Left cardiac atrium (tissue), 4 donors: ENCODE data around the gene PROM2. TPM values are rescaled to one million over a fixed set of nuclear protein-coding genes. Genes with fewer than 3 reads are reported as not detected.

Experiments
- ATAC-seq, 2 donors: fragments of 200-7000 bp; cut with Tn5 transposase; one replicate each; pipeline ENCODE4 v1.9.1; 2020; ENCODE audit warnings: mild to moderate bottlenecking in 2 of 2, moderate library complexity in 2 of 2
- DNase-seq: peaks from one replicate; pipeline ENCODE4 v3.0.0-alpha.2; 2020
- intact Hi-C, 2 donors: fragments of 100-400 bp; cut with DNase I; formaldehyde crosslinking; loops; one replicate each; pipeline versions ENCODE4 v1.14.1 to v1.15.1; 2022 to 2023
- total RNA-seq, 2 donors: library from RNA; stranded (reverse); fragmentation: NEBNext Ultra II Directional; extraction: Animal tissue kit (Norgen Biotek cat#: 25700); gene quantifications; one replicate each; pipeline ENCODE4 v1.2.1, GENCODE V29; 2021
- donor health status: DM: no; HTN: yes; CAD: no.
- donor health status: DM: no; HTN: yes; CAD: no; lungs with severe emphysema.
- donor health status: DM: yes; HTN: yes; CAD: no.
- donor health status: Dilated cardiomyopathy.

Gene PROM2
- total RNA-seq, 2 donors from 2014 or later = 0.29 to 0.84 TPM

- intact Hi-C loops = no loop called here
- ATAC-seq = no peak
- no peak for DNase-seq
Observed at GRCh38 chr2:95281071-95281470, 6.8 kb downstream of the PROM2 start.

GRCh38 chr2:95281786-95282185 is 7.5 kb downstream of the PROM2 start:
- ATAC-seq (no peak), DNase-seq (no peak)
- intact Hi-C loops = no loop called here

GRCh38 chr2:95282458-95282857 is 8.2 kb downstream of the PROM2 start:
- intact Hi-C loops = no loop called here
- ATAC-seq (no peak), DNase-seq (no peak)

- no peak for DNase-seq
- no peak for ATAC-seq
- intact Hi-C loops = no loop called here
Observed at GRCh38 chr2:95283562-95283961, 9.3 kb downstream of the PROM2 start.

GRCh38 chr2:95284886-95285541 is 10.8 kb downstream of the PROM2 start:
- DNase-seq (no peak), ATAC-seq (no peak)
- intact Hi-C loops = no loop called here

GRCh38 chr2:95285542-95285932 is 11.3 kb downstream of the PROM2 start:
- DNase-seq (no peak), ATAC-seq (no peak)
- intact Hi-C loops = no loop called here

- DNase-seq (no peak), ATAC-seq (no peak)
- intact Hi-C loops = no loop called here
Observed at GRCh38 chr2:95287336-95287735, 13.1 kb downstream of the PROM2 start.

- ATAC-seq (no peak), DNase-seq (no peak)
- intact Hi-C loops = no loop called here
Observed at GRCh38 chr2:95287806-95288205, 13.6 kb downstream of the PROM2 start.

- ATAC-seq (no peak), DNase-seq (no peak)
- intact Hi-C loops = no loop called here
Observed at GRCh38 chr2:95289253-95289652, 15.0 kb downstream of the PROM2 start.

- ATAC-seq (no peak), DNase-seq (no peak)
- intact Hi-C loops = no loop called here
Observed at GRCh38 chr2:95291222-95291621, 17.0 kb downstream of the PROM2 start.

GRCh38 chr2:95292623-95293260 is 18.5 kb downstream of the PROM2 start:
- ATAC-seq (no peak), DNase-seq (no peak)
- intact Hi-C loops = no loop called here

- DNase-seq (no peak), ATAC-seq (no peak)
- intact Hi-C loops = no loop called here
Observed at GRCh38 chr2:95294579-95295250, 20.5 kb downstream of the PROM2 start.

GRCh38 chr2:95295376-95295775 is 21.1 kb downstream of the PROM2 start:
- intact Hi-C loops = no loop called here
- DNase-seq = no peak
- no peak for ATAC-seq

- no peak for ATAC-seq
- intact Hi-C loops = no loop called here
- no peak for DNase-seq
Observed at GRCh38 chr2:95296011-95296410, 21.8 kb downstream of the PROM2 start.

- DNase-seq (no peak), ATAC-seq (peak; percentile 28 to 56)
- intact Hi-C loops = no loop called here
Observed at GRCh38 chr2:95296880-95297487, 22.7 kb downstream of the PROM2 start, which contains the start of gene KCNIP3. KCNIP3 (plus strand) TSS chr2:95297347; CDS start chr2:95297439, 92 bp downstream.

- intact Hi-C loops = no loop called here
- DNase-seq (no peak), ATAC-seq (no peak)
Observed at GRCh38 chr2:95297639-95298395, 23.6 kb downstream of the PROM2 start.

- no peak for DNase-seq
- intact Hi-C loops = no loop called here
- no peak for ATAC-seq
Observed at GRCh38 chr2:95298486-95299111, 24.4 kb downstream of the PROM2 start.

- no peak for ATAC-seq
- no peak for DNase-seq
- intact Hi-C loops = no loop called here
Observed at GRCh38 chr2:95299961-95300360, 25.7 kb downstream of the PROM2 start.

- intact Hi-C loops = no loop called here
- ATAC-seq (no peak), DNase-seq (no peak)
Observed at GRCh38 chr2:95300450-95300849, 26.2 kb downstream of the PROM2 start.
